Stimulated activated CD4-positive, alpha-beta T cell treated with anti-CD3 and anti-CD28 coated beads, Interleukin-4, amount 100 ng/mL, for 1 hour (primary cell): ENCODE measurements around the gene ACSL6.

Experiments
- DNase-seq: peaks from one replicate; pipeline ENCODE4 v3.0.0-alpha.2; 2020

Gene ACSL6

GRCh38 chr5:132011622-132012343 is at the start of gene ACSL6:
Gene ACSL6 (minus strand): TSS chr5:132011658. CDS start chr5:132011553, 105 bp downstream.
- peak; percentile 43 for DNase-seq

GRCh38 chr5:132060501-132061161 is 49.2 kb upstream of the ACSL6 start, which contains the start of gene IL3:
Gene IL3 (plus strand): TSS chr5:132060655. CDS start chr5:132060707, 52 bp downstream.
- DNase-seq, result no peak

- no peak for DNase-seq
These were observed 48.4 kb upstream of the ACSL6 start for GRCh38 chr5:132059696-132060500.

GRCh38 chr5:132059043-132059695 is 47.7 kb upstream of the ACSL6 start:
- no peak for DNase-seq

- no peak for DNase-seq
These were observed 47.2 kb upstream of the ACSL6 start for GRCh38 chr5:132058646-132059042.

- DNase-seq, result no peak
These were observed 46.2 kb upstream of the ACSL6 start for GRCh38 chr5:132057498-132058255.

GRCh38 chr5:132056610-132057497 is 45.4 kb upstream of the ACSL6 start:
- DNase-seq, result no peak

GRCh38 chr5:132055808-132056609 is 44.6 kb upstream of the ACSL6 start:
- no peak for DNase-seq

GRCh38 chr5:132055441-132055807 is 44.0 kb upstream of the ACSL6 start:
- no peak for DNase-seq

GRCh38 chr5:132054697-132055440 is 43.4 kb upstream of the ACSL6 start:
- no peak for DNase-seq

GRCh38 chr5:132054031-132054696 is 42.7 kb upstream of the ACSL6 start:
- no peak for DNase-seq

GRCh38 chr5:132053483-132053882 is 42.0 kb upstream of the ACSL6 start:
- no peak for DNase-seq

- DNase-seq, result no peak
These were observed 41.1 kb upstream of the ACSL6 start for GRCh38 chr5:132052520-132052919.

- DNase-seq, result no peak
These were observed 39.4 kb upstream of the ACSL6 start for GRCh38 chr5:132050661-132051552.

GRCh38 chr5:132050136-132050535 is 38.7 kb upstream of the ACSL6 start:
- DNase-seq, result no peak

- no peak for DNase-seq
These were observed 38.1 kb upstream of the ACSL6 start for GRCh38 chr5:132049559-132049958.

- DNase-seq, result no peak
These were observed 37.6 kb upstream of the ACSL6 start for GRCh38 chr5:132049093-132049492.

GRCh38 chr5:132046880-132047299 is 35.4 kb upstream of the ACSL6 start:
- DNase-seq, result no peak
